ENCODE results near the gene PHKA2. TPM values are rescaled to one million over a fixed set of nuclear protein-coding genes. Genes with fewer than 3 reads are reported as not detected.

The PHKA2 gene
- total and polyA plus RNA-seq, 2 experiments from 2014 or later, result 26.4 to 35.7 TPM

DNA sequence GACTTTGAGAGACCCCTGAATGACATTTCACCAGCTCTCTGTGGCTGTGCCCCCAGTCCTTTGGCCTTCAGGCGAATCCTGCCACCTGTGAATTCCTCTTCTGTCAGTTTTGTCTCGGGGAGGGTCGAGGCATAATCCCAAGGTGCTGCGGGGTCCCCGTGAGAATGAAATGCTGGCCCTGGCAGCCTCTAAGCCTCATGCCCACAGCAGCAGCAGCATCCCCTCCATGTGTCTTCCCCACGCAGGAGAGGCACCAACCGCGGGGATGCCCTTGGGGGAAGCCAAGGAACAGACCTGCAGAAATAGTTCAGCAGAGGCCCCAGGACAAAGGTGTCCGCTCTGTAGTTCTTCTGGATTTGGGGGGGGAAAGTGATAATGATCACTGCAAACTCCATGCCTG lies 104.8 kb downstream of the PHKA2 start:
- no peaks in the 10 kb centered on the region for H3K27me3 ChIP-seq
- H3K9me2 ChIP-seq (replicated peaks; ENCODE audit: insufficient read depth), result no peaks in the 10 kb centered on the region
- no peak overlapping the region for H3K27ac ChIP-seq
- H3K4me2 ChIP-seq, result no peak overlapping the region
- no peak overlapping the region for H3K4me3 ChIP-seq
- TF ChIP-seq EZH2phosphoT487 (IDR thresholded peaks at IDR 0.05; ENCODE audit: low read depth, severe bottlenecking, unreplicated experiment) (no peak), EZH2 (IDR thresholded peaks at IDR 0.05; ENCODE audit: borderline replicate concordance) (no peak)
- TF ChIP-seq, protein P1, sequence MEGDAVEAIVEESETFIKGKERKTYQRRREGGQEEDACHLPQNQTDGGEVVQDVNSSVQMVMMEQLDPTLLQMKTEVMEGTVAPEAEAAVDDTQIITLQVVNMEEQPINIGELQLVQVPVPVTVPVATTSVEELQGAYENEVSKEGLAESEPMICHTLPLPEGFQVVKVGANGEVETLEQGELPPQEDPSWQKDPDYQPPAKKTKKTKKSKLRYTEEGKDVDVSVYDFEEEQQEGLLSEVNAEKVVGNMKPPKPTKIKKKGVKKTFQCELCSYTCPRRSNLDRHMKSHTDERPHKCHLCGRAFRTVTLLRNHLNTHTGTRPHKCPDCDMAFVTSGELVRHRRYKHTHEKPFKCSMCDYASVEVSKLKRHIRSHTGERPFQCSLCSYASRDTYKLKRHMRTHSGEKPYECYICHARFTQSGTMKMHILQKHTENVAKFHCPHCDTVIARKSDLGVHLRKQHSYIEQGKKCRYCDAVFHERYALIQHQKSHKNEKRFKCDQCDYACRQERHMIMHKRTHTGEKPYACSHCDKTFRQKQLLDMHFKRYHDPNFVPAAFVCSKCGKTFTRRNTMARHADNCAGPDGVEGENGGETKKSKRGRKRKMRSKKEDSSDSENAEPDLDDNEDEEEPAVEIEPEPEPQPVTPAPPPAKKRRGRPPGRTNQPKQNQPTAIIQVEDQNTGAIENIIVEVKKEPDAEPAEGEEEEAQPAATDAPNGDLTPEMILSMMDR (IDR thresholded peaks at IDR 0.05; ENCODE audit: poor library complexity), result no peak
- no peak overlapping the region for H2AFZ ChIP-seq
- no peaks in the 10 kb centered on the region for H3K79me2 ChIP-seq
- no peaks in the 10 kb centered on the region for H3K9me3 ChIP-seq (ENCODE audit: low read depth)
- WGBS (ENCODE audit: low lambda C conversion rate, missing lambda C conversion rate), result 83% methylated on average over 9 of the region's 9 CpGs
- no peaks in the 10 kb centered on the region for H3K36me3 ChIP-seq (replicated peaks; ENCODE audit: insufficient read depth, low read depth)
- H4K20me1 ChIP-seq (ENCODE audit: insufficient read depth, poor library complexity, severe bottlenecking), result no peaks in the 10 kb centered on the region
- H3K4me1 ChIP-seq (ENCODE audit: insufficient read depth), result peaks cover 3% of the 10 kb centered on the region
- DNase-seq (ENCODE audit: low spot score), result peak; percentile 1

- Histone ChIP-seq H4K20me1 (ENCODE audit: insufficient read depth, poor library complexity, severe bottlenecking) (no peaks in the 10 kb centered on the region), H3K4me2 (no peak overlapping the region)
- WGBS (ENCODE audit: low lambda C conversion rate, missing lambda C conversion rate), result 74% methylated on average over 7 of the region's 7 CpGs
Measured at GRCh38 chrX:18877469-18877868, 106.4 kb downstream of the PHKA2 start.

GRCh38 chrX:18875256-18875878 lies 108.5 kb downstream of the PHKA2 start:
- peak; percentile 4 for DNase-seq (ENCODE audit: low spot score)
- Histone ChIP-seq H3K27me3 (no peaks in the 10 kb centered on the region), H3K79me2 (no peaks in the 10 kb centered on the region), H2AFZ (no peak overlapping the region), H3K9me2 (replicated peaks; ENCODE audit: insufficient read depth) (no peaks in the 10 kb centered on the region), H3K27ac (no peak overlapping the region), H3K9me3 (ENCODE audit: low read depth) (no peaks in the 10 kb centered on the region), H3K36me3 (replicated peaks; ENCODE audit: insufficient read depth, low read depth) (no peaks in the 10 kb centered on the region), H3K4me1 (ENCODE audit: insufficient read depth) (no peaks in the 10 kb centered on the region), H3K4me2 (no peak overlapping the region), H3K4me3 (no peak overlapping the region), H4K20me1 (ENCODE audit: insufficient read depth, poor library complexity, severe bottlenecking) (no peaks in the 10 kb centered on the region)
- TF ChIP-seq EZH2phosphoT487 (IDR thresholded peaks at IDR 0.05; ENCODE audit: low read depth, severe bottlenecking, unreplicated experiment) (no peak), EZH2 (IDR thresholded peaks at IDR 0.05; ENCODE audit: borderline replicate concordance) (no peak)
- TF ChIP-seq, protein P1 (IDR thresholded peaks at IDR 0.05; ENCODE audit: poor library complexity), result no peak
- 80% methylated on average over 15 of the region's 15 CpGs for WGBS (ENCODE audit: low lambda C conversion rate, missing lambda C conversion rate)

More at GRCh38 chrX:18877469-18877868, 106.4 kb downstream of the PHKA2 start:
- H3K27me3 ChIP-seq, result no peaks in the 10 kb centered on the region
- no peaks in the 10 kb centered on the region for H3K4me1 ChIP-seq (ENCODE audit: insufficient read depth)
- H3K9me3 ChIP-seq (ENCODE audit: low read depth), result no peaks in the 10 kb centered on the region
- no peak overlapping the region for H2AFZ ChIP-seq
- TF ChIP-seq EZH2 (IDR thresholded peaks at IDR 0.05; ENCODE audit: borderline replicate concordance) (no peak), EZH2phosphoT487 (IDR thresholded peaks at IDR 0.05; ENCODE audit: low read depth, severe bottlenecking, unreplicated experiment) (no peak)
- TF ChIP-seq, protein P1 (IDR thresholded peaks at IDR 0.05; ENCODE audit: poor library complexity), result no peak
- no peaks in the 10 kb centered on the region for H3K79me2 ChIP-seq
- peak; percentile 54 for DNase-seq (ENCODE audit: low spot score)
- H3K27ac ChIP-seq, result no peak overlapping the region
- no peak overlapping the region for H3K4me3 ChIP-seq
- no peaks in the 10 kb centered on the region for H3K9me2 ChIP-seq (replicated peaks; ENCODE audit: insufficient read depth)
- H3K36me3 ChIP-seq (replicated peaks; ENCODE audit: insufficient read depth, low read depth), result no peaks in the 10 kb centered on the region
